Esophagus squamous epithelium (tissue), 5 donors: ENCODE results near the gene WDR37. TPM values are rescaled to one million over a fixed set of nuclear protein-coding genes. Genes with fewer than 3 reads are reported as not detected.
"Not testable (repeated sequence)": the region's sequence is repeated elsewhere in the genome, so short reads cannot be mapped to it uniquely, and the experiment has no call there.

ENCODE experiments used
- DNase-seq: peaks from one replicate; lab custom pipeline; 2025; lab: John Stamatoyannopoulos, UW
- H3K27ac ChIP-seq, 4 donors: fragments of 200-600 bp; sonication (generic); one replicate each; pipeline ENCODE4 v1.5.1; 2016 to 2019; ENCODE audit warnings: mild to moderate bottlenecking in 1 of 4
- H3K27me3 ChIP-seq, 4 donors: fragments of 200-600 bp; sonication (generic); 1 replicate in 3 of 4; 2 replicates in 1 of 4; pipeline versions ENCODE4 v1.5.1 to v1.6.0; 2017 to 2021; ENCODE audit warnings: antibody characterized with exemption in 1 of 4
- H3K36me3 ChIP-seq, 3 donors: fragments of 200-600 bp; sonication (generic); one replicate each; pipeline ENCODE4 v1.5.1; 2016 to 2019
- H3K4me1 ChIP-seq, 3 donors: fragments of 200-600 bp; sonication (generic); one replicate each; pipeline ENCODE4 v1.5.1; 2017 to 2019
- H3K4me3 ChIP-seq, 4 donors: fragments of 200-600 bp; sonication (generic); 1 replicate in 3 of 4; 2 replicates in 1 of 4; pipeline ENCODE4 v1.5.1; 2016 to 2019; ENCODE audit warnings: mild to moderate bottlenecking in 2 of 4, moderate library complexity in 1 of 4
- H3K9me3 ChIP-seq, 3 donors: fragments of 200-600 bp; sonication (generic); one replicate each; pipeline ENCODE4 v1.5.1; 2016 to 2019
- CTCF ChIP-seq, 6 experiments: fragments of 450-650 bp in 4 of 6; fragments of 200-600 bp in 2 of 6; sonication (generic) in 2 of 6; IDR thresholded peaks; one replicate each; pipeline ENCODE4 v1.5.1; 2016 to 2019; ENCODE audit warnings: antibody characterized with exemption in 6 of 6, mild to moderate bottlenecking in 4 of 6, moderate library complexity in 4 of 6
- POLR2A ChIP-seq, 4 donors: fragments of 450-650 bp; IDR thresholded peaks; one replicate each; pipeline ENCODE4 v1.6.1; 2017; ENCODE audit warnings: antibody characterized with exemption in 4 of 4, mild to moderate bottlenecking in 4 of 4, moderate library complexity in 3 of 4
- WGBS, 2 donors: methylation state at CpG; one replicate each; pipeline ENCODE4 v1.1.5; 2018; 5-methylcytosine and 5-hydroxymethylcytosine counted together
- intact Hi-C: fragments of 100-400 bp; cut with DNase I; formaldehyde crosslinking; loops from one replicate; pipeline ENCODE4 v1.15.0; 2022
- total RNA-seq, 4 donors: library from RNA; depleted of rRNA; stranded (reverse); fragments of >200 nt; gene quantifications; one replicate each; pipeline ENCODE4 v1.1.0, GENCODE V29; 2016
- donor health status: DM: yes; HTN: yes; CAD: no.

WDR37 gene
- total RNA-seq, 4 donors from 2014 or later = 7.5 to 17.2 (median 11.3) TPM

- H3K4me3 ChIP-seq = no peak overlapping the region
- WGBS, 2 donors = 84% methylated on average over 12 of the region's 12 CpGs
- H3K36me3 ChIP-seq = no peaks in the 10 kb centered on the region
- TF ChIP-seq POLR2A (IDR thresholded peaks at IDR 0.05) = no peak
- TF ChIP-seq CTCF (IDR thresholded peaks at IDR 0.05) = no peak
- no peak overlapping the region for H3K27ac ChIP-seq
- H3K9me3 ChIP-seq = no peaks in the 10 kb centered on the region
- H3K4me1 ChIP-seq = no peaks in the 10 kb centered on the region
- no peak for DNase-seq
- H3K27me3 ChIP-seq = no peaks in the 10 kb centered on the region
- intact Hi-C loops = no loop called here
These were observed 101.9 kb downstream of the WDR37 start for GRCh38 chr10:1158066-1158465.

- H3K4me1 ChIP-seq, DNase-seq, H3K4me3 ChIP-seq, H3K27me3 ChIP-seq, H3K9me3 ChIP-seq, H3K36me3 ChIP-seq, intact Hi-C loops, H3K27ac ChIP-seq: not testable (repeated sequence)
- 89 to 92% methylated on average over 8 to 10 of the region's 10 CpGs for WGBS, 2 donors
These were observed 102.4 kb downstream of the WDR37 start for GRCh38 chr10:1158536-1158935.

- TF ChIP-seq POLR2A (IDR thresholded peaks at IDR 0.05) (no peak), CTCF (IDR thresholded peaks at IDR 0.05) (no peak)
- whole genome bisulfite sequencing, 2 donors = 89 to 94% methylated on average over 27 to 35 of the region's 59 CpGs
- intact Hi-C loops = no loop called here
These were observed 103.2 kb downstream of the WDR37 start for GRCh38 chr10:1159131-1160061.

GRCh38 chr10:1160561-1161314, 104.6 kb downstream of the WDR37 start:
- Histone ChIP-seq H3K27me3 (peaks cover 0 to under 1% (median 0%) of the 10 kb centered on the region in 4 donors), H3K4me1 (no peaks in the 10 kb centered on the region), H3K4me3 (no peak overlapping the region), H3K36me3 (no peaks in the 10 kb centered on the region), H3K9me3 (no peaks in the 10 kb centered on the region), H3K27ac (no peak overlapping the region)
- intact Hi-C loops = no loop called here
- TF ChIP-seq POLR2A (IDR thresholded peaks at IDR 0.05) (no peak), CTCF (IDR thresholded peaks at IDR 0.05) (no peak)
- DNase-seq = no peak
- 78 to 86% methylated on average over 16 to 22 of the region's 25 CpGs for WGBS, 2 donors

More at GRCh38 chr10:1159131-1160061, 103.2 kb downstream of the WDR37 start:
- Histone ChIP-seq H3K27ac (no peak overlapping the region), H3K9me3 (no peaks in the 10 kb centered on the region), H3K4me1 (no peaks in the 10 kb centered on the region), H3K4me3 (no peak overlapping the region), H3K36me3 (no peaks in the 10 kb centered on the region), H3K27me3 (no peaks in the 10 kb centered on the region)
- no peak for DNase-seq

GRCh38 chr10:1161315-1161673, 105.1 kb downstream of the WDR37 start:
- H3K4me3 ChIP-seq, H3K36me3 ChIP-seq, H3K27ac ChIP-seq, H3K4me1 ChIP-seq, H3K9me3 ChIP-seq, H3K27me3 ChIP-seq, DNase-seq, intact Hi-C loops: not testable (repeated sequence)
- WGBS, 2 donors = 67 to 68% methylated on average over 5 of the region's 5 CpGs
